Glutamatergic neuron (in vitro differentiated cells): ENCODE data around the gene XRCC2. TPM values are rescaled to one million over a fixed set of nuclear protein-coding genes. Genes with fewer than 3 reads are reported as not detected.
"Not testable (repeated sequence)": the region's sequence is repeated elsewhere in the genome, so short reads cannot be mapped to it uniquely, and the experiment has no call there.

Experiments
- DNase-seq: peaks from one replicate; pipeline ENCODE4 v3.0.0; 2022
- H3K27ac Mint-ChIP-seq: one replicate; pipeline ENCODE4 v1.8.0; 2020; ENCODE audit warnings: mild to moderate bottlenecking, mixed read lengths, inconsistent platforms; ENCODE audit not compliant: unreplicated experiment
- H3K27me3 Mint-ChIP-seq: one replicate; pipeline ENCODE4 v1.8.0; 2020; ENCODE audit warnings: mild to moderate bottlenecking, moderate library complexity, mixed read lengths, inconsistent platforms; ENCODE audit not compliant: unreplicated experiment
- H3K36me3 Mint-ChIP-seq: one replicate; pipeline ENCODE4 v1.8.0; 2020; ENCODE audit warnings: mild to moderate bottlenecking, mixed read lengths, inconsistent platforms; ENCODE audit not compliant: unreplicated experiment
- H3K4me1 Mint-ChIP-seq: one replicate; pipeline ENCODE4 v1.8.0; 2020; ENCODE audit warnings: mild to moderate bottlenecking, low read depth, mixed read lengths, inconsistent platforms; ENCODE audit not compliant: unreplicated experiment
- H3K4me3 Mint-ChIP-seq: one replicate; pipeline ENCODE4 v1.8.0; 2020; ENCODE audit warnings: mild to moderate bottlenecking, mixed read lengths, inconsistent platforms; ENCODE audit not compliant: unreplicated experiment
- H3K9me3 Mint-ChIP-seq: one replicate; pipeline ENCODE4 v1.8.0; 2020; ENCODE audit warnings: mild to moderate bottlenecking, moderate library complexity, mixed read lengths, inconsistent platforms; ENCODE audit not compliant: unreplicated experiment
- CTCF ChIP-seq: fragments of 200-600 bp; sonication (generic); IDR thresholded peaks from one replicate; pipeline ENCODE4 v1.5.0; 2021; ENCODE audit not compliant: partially characterized antibody, unreplicated experiment
- long read RNA-seq: library from polyadenylated mRNA; unstranded; transcript quantifications from one replicate; pipeline ENCODE4 v2.0.0, GENCODE V29; 2020; ENCODE audit not compliant: unreplicated experiment
- total RNA-seq: library from RNA; stranded (reverse); fragmentation: NEBNext Ultra II Directional; extraction: Animal tissue kit (Norgen Biotek cat#: 25700); gene quantifications from one replicate; pipeline ENCODE4 v1.2.1, GENCODE V29; 2021; ENCODE audit not compliant: unreplicated experiment

XRCC2 gene
- total RNA-seq, result 3.0 TPM
- long read RNA-seq, result 0 reads

- peak within 1 kb of the TSS; percentile 93 for H3K27ac Mint-ChIP-seq
- peaks cover 4% of the 10 kb centered on the region for H3K4me1 Mint-ChIP-seq
- peak within 1 kb of the TSS; percentile 100 for H3K4me3 Mint-ChIP-seq
- TF ChIP-seq CTCF, result no peak
- peaks cover 4% of the 10 kb centered on the region for H3K27me3 Mint-ChIP-seq
- peak; percentile 94 for DNase-seq
- peaks cover 2% of the 10 kb centered on the region for H3K9me3 Mint-ChIP-seq
- no peaks in the 10 kb centered on the region for H3K36me3 Mint-ChIP-seq
Measured at GRCh38 chr7:152675759-152676636, at the start of gene XRCC2. XRCC2 (minus strand) TSS chr7:152676141; CDS start chr7:152676079, 62 bp downstream.

- H3K4me3 Mint-ChIP-seq, result no peak overlapping the region
- no peak overlapping the region for H3K27ac Mint-ChIP-seq
- DNase-seq, result no peak
- H3K9me3 Mint-ChIP-seq, result no peaks in the 10 kb centered on the region
- no peaks in the 10 kb centered on the region for H3K36me3 Mint-ChIP-seq
- TF ChIP-seq CTCF, result no peak
- peaks cover 4% of the 10 kb centered on the region for H3K27me3 Mint-ChIP-seq
- H3K4me1 Mint-ChIP-seq, result no peaks in the 10 kb centered on the region
Measured at GRCh38 chr7:152723364-152723763, 47.4 kb upstream of the XRCC2 start.

- not testable (repeated sequence) for H3K36me3 Mint-ChIP-seq, H3K4me3 Mint-ChIP-seq, H3K4me1 Mint-ChIP-seq, DNase-seq, H3K27ac Mint-ChIP-seq, H3K9me3 Mint-ChIP-seq, H3K27me3 Mint-ChIP-seq
Measured at GRCh38 chr7:152712412-152713042, 36.6 kb upstream of the XRCC2 start.

- no peak overlapping the region for H3K4me3 Mint-ChIP-seq
- no peak for DNase-seq
- H3K36me3 Mint-ChIP-seq, result no peaks in the 10 kb centered on the region
- H3K27ac Mint-ChIP-seq, result no peak overlapping the region
- H3K9me3 Mint-ChIP-seq, result peaks cover 4% of the 10 kb centered on the region
- TF ChIP-seq CTCF, result no peak
- H3K4me1 Mint-ChIP-seq, result peaks cover 3% of the 10 kb centered on the region
- H3K27me3 Mint-ChIP-seq, result no peaks in the 10 kb centered on the region
Measured at GRCh38 chr7:152711444-152711944, 35.6 kb upstream of the XRCC2 start.

GRCh38 chr7:152710153-152710442 lies 34.2 kb upstream of the XRCC2 start:
- H3K36me3 Mint-ChIP-seq, result no peaks in the 10 kb centered on the region
- peaks cover 4% of the 10 kb centered on the region for H3K9me3 Mint-ChIP-seq
- H3K27ac Mint-ChIP-seq, result peak overlapping the region; percentile 75
- no peaks in the 10 kb centered on the region for H3K27me3 Mint-ChIP-seq
- no peak for TF ChIP-seq CTCF
- no peak for DNase-seq
- peaks cover 3% of the 10 kb centered on the region for H3K4me1 Mint-ChIP-seq
- H3K4me3 Mint-ChIP-seq, result no peak overlapping the region
